Esophagus muscularis mucosa (tissue), 4 donors: ENCODE measurements around the gene RC3H2. TPM values are rescaled to one million over a fixed set of nuclear protein-coding genes. Genes with fewer than 3 reads are reported as not detected.
"Not testable (repeated sequence)": the region's sequence is repeated elsewhere in the genome, so short reads cannot be mapped to it uniquely, and the experiment has no call there.

Source experiments
- DNase-seq: peaks from one replicate; pipeline ENCODE4 v3.0.0-alpha.2; 2017; ENCODE audit errors: extremely low spot score
- H3K27ac ChIP-seq, 4 donors: fragments of 200-600 bp; sonication (generic); replicated peaks in 1 of 4; 1 replicate in 3 of 4; 2 replicates in 1 of 4; pipeline ENCODE4 v1.5.1; 2016 to 2019; ENCODE audit warnings: mild to moderate bottlenecking in 1 of 4
- H3K27me3 ChIP-seq, 4 donors: fragments of 200-600 bp; sonication (generic); one replicate each; pipeline versions ENCODE4 v1.5.1 to v1.6.0; 2016 to 2019
- H3K36me3 ChIP-seq, 4 donors: fragments of 200-600 bp; sonication (generic); one replicate each; pipeline ENCODE4 v1.5.1; 2016 to 2019
- H3K4me1 ChIP-seq, 4 donors: fragments of 200-600 bp; sonication (generic); one replicate each; pipeline ENCODE4 v1.5.1; 2016 to 2019
- H3K4me3 ChIP-seq, 4 donors: fragments of 200-600 bp; sonication (generic); 1 replicate in 2 of 4; 2 replicates in 2 of 4; pipeline ENCODE4 v1.5.1; 2016 to 2019; ENCODE audit warnings: mild to moderate bottlenecking in 4 of 4, moderate library complexity in 1 of 4
- H3K9me3 ChIP-seq, 4 donors: fragments of 200-600 bp; sonication (generic); 1 replicate in 3 of 4; 2 replicates in 1 of 4; pipeline ENCODE4 v1.5.1; 2016 to 2019
- EP300 ChIP-seq: sonication (generic); formaldehyde crosslinking; IDR thresholded peaks from one replicate; pipeline ENCODE4 v1.6.1; 2017; ENCODE audit warnings: antibody characterized with exemption
- POLR2A ChIP-seq: fragments of 450-650 bp; IDR thresholded peaks from one replicate; pipeline ENCODE4 v1.6.1; 2017; ENCODE audit warnings: antibody characterized with exemption, moderate library complexity, mild to moderate bottlenecking, low read depth
- POLR2AphosphoS5 ChIP-seq, 2 donors: sonication (generic); formaldehyde crosslinking; IDR thresholded peaks; one replicate each; pipeline ENCODE4 v1.6.1; 2017; ENCODE audit warnings: antibody characterized with exemption in 2 of 2
- WGBS: methylation state at CpG from one replicate; pipeline ENCODE4 v1.1.5; 2018; 5-methylcytosine and 5-hydroxymethylcytosine counted together
- intact Hi-C: fragments of 100-400 bp; cut with DNase I; formaldehyde crosslinking; loops from one replicate; pipeline ENCODE4 v1.15.1; 2023
- total RNA-seq, 4 donors: library from RNA; depleted of rRNA; stranded (reverse); fragments of >200 nt; gene quantifications; one replicate each; pipeline versions ENCODE4 v1.1.0 to v1.2.1, GENCODE V29; 2016
- TF ChIP-seq, protein P1 (sequence below), 3 experiments: fragments of 200-600 bp in 2 of 3; fragments of 450-650 bp in 1 of 3; sonication (generic) in 2 of 3; IDR thresholded peaks; one replicate each; pipeline ENCODE4 v1.5.1; 2017 to 2019; ENCODE audit warnings: antibody characterized with exemption in 3 of 3, mild to moderate bottlenecking in 2 of 3, moderate library complexity in 1 of 3

Gene RC3H2
- total RNA-seq, 4 donors from 2014 or later, result 40.1 to 58.1 (median 57.8) TPM

DNA sequence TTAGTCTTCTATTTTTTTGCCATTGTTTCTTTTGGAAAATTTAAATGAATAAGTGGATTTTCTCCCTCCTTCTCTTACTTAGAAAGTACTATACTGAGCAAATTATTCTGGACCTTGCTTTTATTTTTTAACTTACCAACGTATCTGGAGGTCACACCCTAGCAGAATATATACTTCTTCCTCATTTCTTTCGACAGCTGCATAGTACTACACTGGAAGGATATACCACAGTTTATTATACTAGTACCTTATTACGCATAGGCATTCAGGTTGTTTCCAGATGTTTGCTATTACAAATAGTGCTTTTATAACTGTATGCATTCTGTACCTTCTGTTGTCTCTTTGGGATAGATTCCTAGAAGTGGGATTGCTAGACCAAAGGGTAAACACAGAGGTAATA, 16.7 kb downstream of the RC3H2 start:
- Histone ChIP-seq H3K4me1 (no peaks in the 10 kb centered on the region), H3K27ac (no peak overlapping the region), H3K36me3 (peaks cover 36 to 97% (median 64%) of the 10 kb centered on the region in 4 donors), H3K27me3 (no peaks in the 10 kb centered on the region), H3K4me3 (no peak overlapping the region), H3K9me3 (no peaks in the 10 kb centered on the region)
- WGBS, result 89% methylated on average over 3 of the region's 3 CpGs
- TF ChIP-seq EP300, result no peak
- no peak for TF ChIP-seq POLR2A
- TF ChIP-seq, protein P1, sequence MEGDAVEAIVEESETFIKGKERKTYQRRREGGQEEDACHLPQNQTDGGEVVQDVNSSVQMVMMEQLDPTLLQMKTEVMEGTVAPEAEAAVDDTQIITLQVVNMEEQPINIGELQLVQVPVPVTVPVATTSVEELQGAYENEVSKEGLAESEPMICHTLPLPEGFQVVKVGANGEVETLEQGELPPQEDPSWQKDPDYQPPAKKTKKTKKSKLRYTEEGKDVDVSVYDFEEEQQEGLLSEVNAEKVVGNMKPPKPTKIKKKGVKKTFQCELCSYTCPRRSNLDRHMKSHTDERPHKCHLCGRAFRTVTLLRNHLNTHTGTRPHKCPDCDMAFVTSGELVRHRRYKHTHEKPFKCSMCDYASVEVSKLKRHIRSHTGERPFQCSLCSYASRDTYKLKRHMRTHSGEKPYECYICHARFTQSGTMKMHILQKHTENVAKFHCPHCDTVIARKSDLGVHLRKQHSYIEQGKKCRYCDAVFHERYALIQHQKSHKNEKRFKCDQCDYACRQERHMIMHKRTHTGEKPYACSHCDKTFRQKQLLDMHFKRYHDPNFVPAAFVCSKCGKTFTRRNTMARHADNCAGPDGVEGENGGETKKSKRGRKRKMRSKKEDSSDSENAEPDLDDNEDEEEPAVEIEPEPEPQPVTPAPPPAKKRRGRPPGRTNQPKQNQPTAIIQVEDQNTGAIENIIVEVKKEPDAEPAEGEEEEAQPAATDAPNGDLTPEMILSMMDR (IDR thresholded peaks at IDR 0.05), result no peak
- no peak for TF ChIP-seq POLR2AphosphoS5 (IDR thresholded peaks at IDR 0.05)
- DNase-seq, result no peak
- intact Hi-C loops, result no loop called here

DNA sequence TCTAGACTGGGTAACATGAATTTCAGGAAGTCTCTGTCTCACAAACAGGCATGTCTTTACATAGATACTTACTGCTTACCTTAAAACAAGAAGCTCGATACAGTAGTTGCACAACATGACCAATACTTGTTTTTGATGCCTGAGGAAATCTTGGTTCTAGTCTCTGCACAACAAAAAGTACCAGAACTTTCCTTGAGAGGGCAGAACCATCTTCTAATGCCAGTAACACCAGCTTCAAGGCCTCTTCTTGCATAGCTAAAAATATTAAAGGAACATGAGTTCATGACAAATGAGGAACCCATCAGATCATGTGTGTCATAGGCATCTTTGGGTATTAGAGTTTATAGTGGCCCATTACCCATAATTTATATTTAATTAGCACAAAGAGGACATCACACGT, 22.0 kb downstream of the RC3H2 start:
- H3K4me3 ChIP-seq, result no peak overlapping the region
- H3K36me3 ChIP-seq, result peaks cover 57 to 99% (median 76%) of the 10 kb centered on the region in 4 donors
- 91% methylated on average over 2 of the region's 2 CpGs for WGBS
- no peaks in the 10 kb centered on the region for H3K4me1 ChIP-seq
- DNase-seq, result no peak
- no peaks in the 10 kb centered on the region for H3K27me3 ChIP-seq
- no peak overlapping the region for H3K27ac ChIP-seq
- no peaks in the 10 kb centered on the region for H3K9me3 ChIP-seq
- no peak for TF ChIP-seq POLR2A
- TF ChIP-seq POLR2AphosphoS5 (IDR thresholded peaks at IDR 0.05), result no peak
- TF ChIP-seq, protein P1 (IDR thresholded peaks at IDR 0.05), result no peak
- no peak for TF ChIP-seq EP300
- intact Hi-C loops, result no loop called here

- H3K27ac ChIP-seq, result no peak overlapping the region
- no peak for DNase-seq
- no peak overlapping the region for H3K4me3 ChIP-seq
- no peaks in the 10 kb centered on the region for H3K27me3 ChIP-seq
- intact Hi-C loops, result no loop called here
- H3K4me1 ChIP-seq, result no peaks in the 10 kb centered on the region
- peaks cover 83 to 100% (median 97%) of the 10 kb centered on the region in 4 donors for H3K36me3 ChIP-seq
- TF ChIP-seq POLR2AphosphoS5 (IDR thresholded peaks at IDR 0.05) (no peak), EP300 (no peak), POLR2A (no peak)
- TF ChIP-seq, protein P1 (IDR thresholded peaks at IDR 0.05), result no peak
- WGBS, result 79% methylated on average over 2 of the region's 2 CpGs
- H3K9me3 ChIP-seq, result no peaks in the 10 kb centered on the region
Observed at GRCh38 chr9:122879443-122879842, 25.7 kb downstream of the RC3H2 start.

DNA sequence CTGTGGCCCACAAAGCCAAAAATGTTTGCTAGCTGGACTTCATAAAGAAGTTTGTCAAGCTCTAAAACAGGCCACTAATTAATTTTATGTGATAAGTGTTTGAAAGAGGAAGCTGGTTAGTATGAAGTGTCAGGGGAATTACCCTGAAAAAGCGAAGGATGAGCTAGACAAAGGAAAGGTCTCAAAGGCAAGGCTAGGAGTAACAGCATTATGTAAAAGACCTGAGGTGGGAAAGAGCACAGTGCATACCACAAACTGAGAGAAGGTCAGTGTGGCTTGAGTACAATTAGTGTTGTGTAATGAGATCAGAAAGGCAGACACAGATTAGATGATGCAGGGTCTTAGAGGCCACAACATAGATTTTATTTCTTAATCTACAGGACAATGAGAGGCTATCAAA, 29.6 kb downstream of the RC3H2 start:
- no peak for DNase-seq
- H3K27ac ChIP-seq, result no peak overlapping the region
- intact Hi-C loops, result no loop called here
- H3K9me3 ChIP-seq, result no peaks in the 10 kb centered on the region
- no peaks in the 10 kb centered on the region for H3K4me1 ChIP-seq
- TF ChIP-seq POLR2AphosphoS5 (IDR thresholded peaks at IDR 0.05) (no peak), EP300 (no peak), POLR2A (no peak)
- TF ChIP-seq, protein P1 (IDR thresholded peaks at IDR 0.05), result no peak
- 80% methylated on average over 1 of the region's 1 CpG for WGBS
- peaks cover 73 to 99% (median 93%) of the 10 kb centered on the region in 4 donors for H3K36me3 ChIP-seq
- H3K4me3 ChIP-seq, result no peak overlapping the region
- H3K27me3 ChIP-seq, result no peaks in the 10 kb centered on the region

DNA sequence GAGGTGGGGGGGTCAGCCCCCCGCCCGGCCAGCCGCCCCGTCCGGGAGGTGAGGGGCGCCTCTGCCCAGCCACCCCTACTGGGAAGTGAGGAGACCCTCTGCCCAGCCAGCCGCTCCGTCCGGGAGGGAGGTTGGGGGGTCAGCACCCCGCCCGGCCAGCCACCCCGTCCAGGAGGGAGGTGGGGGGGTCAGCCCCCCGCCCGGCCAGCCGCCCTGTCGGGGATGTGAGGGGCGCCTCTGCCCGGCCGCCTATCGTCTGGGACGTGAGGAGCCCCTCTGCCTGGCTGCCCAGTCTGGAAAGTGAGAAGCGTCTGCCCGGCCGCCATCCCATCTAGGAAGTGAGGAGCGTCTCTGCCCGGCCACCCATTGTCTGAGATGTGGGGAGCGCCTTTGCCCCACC, 37.9 kb downstream of the RC3H2 start:
- H3K4me1 ChIP-seq, H3K27me3 ChIP-seq, H3K27ac ChIP-seq, intact Hi-C loops, H3K9me3 ChIP-seq, DNase-seq, H3K4me3 ChIP-seq: not testable (repeated sequence)
- no CpG with 5 or more reads among the region's 27 CpGs for WGBS
- H3K36me3 ChIP-seq, result peaks cover 17 to 56% (median 41%) of the 10 kb centered on the region in 4 donors
